Mucosa of rectum (tissue), 2 donors: ENCODE results near the gene RNF11.

ENCODE experiments used
- H3K27ac ChIP-seq, 2 donors: one replicate each; pipeline ENCODE4 v1.7.0; 2013; ENCODE audit warnings: inconsistent platforms in 2 of 2, low read depth in 2 of 2, low read length in 2 of 2
- H3K27me3 ChIP-seq, 2 donors: one replicate each; pipeline ENCODE4 v1.7.0; 2013; ENCODE audit warnings: low read length in 2 of 2; ENCODE audit not compliant: control insufficient read depth in 2 of 2, insufficient read depth in 2 of 2
- H3K36me3 ChIP-seq, 2 donors: one replicate each; pipeline ENCODE4 v1.7.0; 2013; ENCODE audit warnings: low read length in 2 of 2; ENCODE audit not compliant: control insufficient read depth in 2 of 2, insufficient read depth in 2 of 2
- H3K4me1 ChIP-seq, 2 donors: one replicate each; pipeline ENCODE4 v1.7.0; 2013; ENCODE audit warnings: low read length in 2 of 2, mild to moderate bottlenecking in 1 of 2; ENCODE audit not compliant: control insufficient read depth in 2 of 2, insufficient read depth in 2 of 2
- H3K4me3 ChIP-seq, 2 donors: one replicate each; pipeline ENCODE4 v1.7.0; 2013; ENCODE audit warnings: low read length in 2 of 2
- H3K9ac ChIP-seq, 2 donors: one replicate each; pipeline ENCODE4 v1.7.0; 2013; ENCODE audit warnings: low read length in 2 of 2, low read depth in 1 of 2, mild to moderate bottlenecking in 1 of 2
- H3K9me3 ChIP-seq, 2 donors: one replicate each; pipeline ENCODE4 v1.7.0; 2013; ENCODE audit warnings: low read length in 2 of 2; ENCODE audit not compliant: control insufficient read depth in 2 of 2
- donor health status: healthy.
- donor health status: Normal muscosa, but diverticular disease.

Gene RNF11

DNA sequence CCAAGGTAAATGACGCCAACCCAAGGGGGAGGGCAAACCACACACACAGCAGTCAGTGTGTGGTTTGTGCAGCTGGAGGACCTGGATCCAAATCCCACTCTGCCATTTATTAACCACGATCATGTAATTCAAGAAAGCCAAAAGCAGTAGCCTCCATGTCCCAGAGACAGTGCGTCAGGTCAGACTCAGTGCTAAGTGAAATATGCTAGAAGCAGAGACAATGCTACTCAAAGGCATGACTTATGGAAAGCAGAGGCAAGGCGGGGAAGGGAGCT, 80.7 kb downstream of the RNF11 start:
- H3K9me3 ChIP-seq, result no peaks in the 10 kb centered on the region
- H3K27ac ChIP-seq, result no peak overlapping the region
- H3K36me3 ChIP-seq, result peaks cover 6 to 8% of the 10 kb centered on the region in 2 donors
- H3K4me3 ChIP-seq, result no peak overlapping the region
- H3K27me3 ChIP-seq, result no peaks in the 10 kb centered on the region
- H3K9ac ChIP-seq, result no peak overlapping the region
- peaks cover 30 to 35% of the 10 kb centered on the region in 2 donors for H3K4me1 ChIP-seq

GRCh38 chr1:51317798-51318197, 81.7 kb downstream of the RNF11 start:
- no peak overlapping the region for H3K27ac ChIP-seq
- H3K9me3 ChIP-seq, result no peaks in the 10 kb centered on the region
- H3K36me3 ChIP-seq, result no peaks in the 10 kb centered on the region
- H3K4me3 ChIP-seq, result no peak overlapping the region
- H3K27me3 ChIP-seq, result no peaks in the 10 kb centered on the region
- H3K4me1 ChIP-seq, result peaks cover 30 to 39% of the 10 kb centered on the region in 2 donors
- no peak overlapping the region for H3K9ac ChIP-seq

- H3K9ac ChIP-seq, result no peak overlapping the region
- no peaks in the 10 kb centered on the region for H3K27me3 ChIP-seq
- no peaks in the 10 kb centered on the region for H3K36me3 ChIP-seq
- peak overlapping the region; percentile 50 to 57 for H3K27ac ChIP-seq
- H3K4me1 ChIP-seq, result peaks cover 7 to 11% of the 10 kb centered on the region in 2 donors
- H3K4me3 ChIP-seq, result no peak overlapping the region
- no peaks in the 10 kb centered on the region for H3K9me3 ChIP-seq
Observed at GRCh38 chr1:51320967-51321923, 85.2 kb downstream of the RNF11 start.

GRCh38 chr1:51321924-51322280, 85.8 kb downstream of the RNF11 start:
- Histone ChIP-seq H3K36me3 (no peaks in the 10 kb centered on the region), H3K27ac (peak overlapping the region; percentile 50 to 57), H3K4me1 (peaks cover 5 to 11% of the 10 kb centered on the region in 2 donors), H3K27me3 (no peaks in the 10 kb centered on the region), H3K9ac (no peak overlapping the region), H3K9me3 (no peaks in the 10 kb centered on the region), H3K4me3 (no peak overlapping the region)

GRCh38 chr1:51322417-51323101, 86.5 kb downstream of the RNF11 start:
- Histone ChIP-seq H3K4me1 (peaks cover 4 to 11% of the 10 kb centered on the region in 2 donors), H3K27ac (no peak overlapping the region), H3K4me3 (no peak overlapping the region), H3K9me3 (no peaks in the 10 kb centered on the region), H3K27me3 (no peaks in the 10 kb centered on the region), H3K36me3 (no peaks in the 10 kb centered on the region), H3K9ac (no peak overlapping the region)
